Sigmoid colon (tissue), 7 donors: Measurements from ENCODE around the gene CRYBB1. TPM values are rescaled to one million over a fixed set of nuclear protein-coding genes. Genes with fewer than 3 reads are reported as not detected.

Experiments used
- DNase-seq: peaks from one replicate; pipeline ENCODE4 v3.0.0-alpha.2; 2019
- H3K27ac ChIP-seq, 4 donors: fragments of 200-600 bp; sonication (generic); one replicate each; pipeline ENCODE4 v1.5.1; 2016 to 2019; ENCODE audit warnings: mild to moderate bottlenecking in 1 of 4
- H3K27me3 ChIP-seq, 3 donors: fragments of 200-600 bp; sonication (generic); one replicate each; pipeline ENCODE4 v1.5.1; 2019; ENCODE audit warnings: mild to moderate bottlenecking in 1 of 3
- H3K36me3 ChIP-seq, 4 donors: fragments of 200-600 bp; sonication (generic); one replicate each; pipeline ENCODE4 v1.5.1; 2016 to 2019
- H3K4me1 ChIP-seq, 4 donors: fragments of 200-600 bp; sonication (generic); one replicate each; pipeline ENCODE4 v1.5.1; 2017 to 2019
- H3K4me3 ChIP-seq, 4 donors: fragments of 200-600 bp; sonication (generic); one replicate each; pipeline ENCODE4 v1.5.1; 2017 to 2019; ENCODE audit warnings: mild to moderate bottlenecking in 2 of 4, moderate library complexity in 1 of 4
- H3K9me3 ChIP-seq, 4 donors: fragments of 200-600 bp in 3 of 4; sonication (generic) in 3 of 4; one replicate each; pipeline versions ENCODE4 v1.5.1 to v1.6.1; 2013 to 2019
- EP300 ChIP-seq, 4 donors: sonication (generic); formaldehyde crosslinking; IDR thresholded peaks; one replicate each; pipeline ENCODE4 v1.6.1; 2017; ENCODE audit warnings: antibody characterized with exemption in 4 of 4
- POLR2A ChIP-seq, 2 donors: fragments of 450-650 bp; IDR thresholded peaks; one replicate each; pipeline ENCODE4 v1.6.1; 2016; ENCODE audit warnings: antibody characterized with exemption in 2 of 2, mild to moderate bottlenecking in 2 of 2, moderate library complexity in 2 of 2
- POLR2AphosphoS5 ChIP-seq, 4 donors: sonication (generic); formaldehyde crosslinking; IDR thresholded peaks; one replicate each; pipeline ENCODE4 v1.6.1; 2017; ENCODE audit warnings: antibody characterized with exemption in 4 of 4
- WGBS, 2 donors: extraction: QIAGEN DNeasy Blood & Tissue Kit; methylation state at CpG; one replicate each; pipeline ENCODE4 v1.1.7; 2013; 5-methylcytosine and 5-hydroxymethylcytosine counted together
- intact Hi-C: fragments of 100-400 bp; cut with DNase I; formaldehyde crosslinking; loops from one replicate; pipeline ENCODE4 v1.15.1; 2023
- polyA plus RNA-seq, 3 donors: library from polyadenylated mRNA; stranded (reverse); fragments of 200-250 nt; gene quantifications; one replicate each; pipeline ENCODE4 v1.2.3, GENCODE V29; 2013
- total RNA-seq, 4 donors: library from RNA; depleted of rRNA; stranded (reverse); fragments of >200 nt; gene quantifications; one replicate each; pipeline ENCODE4 v1.1.0, GENCODE V29; 2016
- TF ChIP-seq, protein P1 (sequence below), 4 experiments: fragments of 450-650 bp in 3 of 4; fragments of 200-600 bp in 1 of 4; IDR thresholded peaks; one replicate each; pipeline ENCODE4 v1.5.1; 2016 to 2019; ENCODE audit warnings: antibody characterized with exemption in 4 of 4, mild to moderate bottlenecking in 3 of 4, moderate library complexity in 2 of 4
- donor health status: healthy with polysubstance abuse.
- donor health status: Bipolar disorder and iron deficiency.
- donor health status: healthy.

The CRYBB1 gene
- total and polyA plus RNA-seq, 7 donors, result 0.47 to 3.0 (median 1.3) TPM; not detected in 3

DNA sequence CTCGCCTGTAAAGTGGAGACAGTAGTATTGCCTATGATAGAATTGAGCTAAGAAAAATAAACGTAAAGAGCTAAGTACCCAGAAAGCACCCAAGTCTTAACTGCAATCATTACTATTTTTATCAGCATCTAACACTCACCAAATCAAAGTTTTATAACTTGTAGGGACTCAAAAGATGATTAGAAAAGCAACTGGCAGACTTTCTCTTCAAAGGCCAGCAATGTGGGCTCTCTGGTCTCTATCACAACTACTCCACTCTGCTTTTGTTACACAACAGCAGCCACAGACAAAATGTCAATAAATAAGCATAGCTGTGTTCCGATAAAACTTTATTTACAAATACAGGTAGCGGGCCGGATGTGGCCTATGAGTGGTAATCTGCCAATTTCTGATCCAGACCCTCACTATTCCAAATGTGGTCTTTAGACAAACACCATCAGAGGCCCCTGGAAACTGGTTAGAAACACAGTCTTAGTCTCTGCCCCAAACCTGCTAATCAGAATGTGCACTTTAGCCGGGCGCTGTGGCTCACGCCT, 36.1 kb downstream of the CRYBB1 start:
- H3K4me3 ChIP-seq, result no peak overlapping the region
- H3K4me1 ChIP-seq, result peaks cover 0 to 5% (median 0%) of the 10 kb centered on the region in 4 donors
- no peak overlapping the region for H3K27ac ChIP-seq
- DNase-seq, result no peak
- H3K9me3 ChIP-seq, result no peaks in the 10 kb centered on the region
- H3K36me3 ChIP-seq, result no peaks in the 10 kb centered on the region
- H3K27me3 ChIP-seq, result no peaks in the 10 kb centered on the region
- TF ChIP-seq, protein P1, sequence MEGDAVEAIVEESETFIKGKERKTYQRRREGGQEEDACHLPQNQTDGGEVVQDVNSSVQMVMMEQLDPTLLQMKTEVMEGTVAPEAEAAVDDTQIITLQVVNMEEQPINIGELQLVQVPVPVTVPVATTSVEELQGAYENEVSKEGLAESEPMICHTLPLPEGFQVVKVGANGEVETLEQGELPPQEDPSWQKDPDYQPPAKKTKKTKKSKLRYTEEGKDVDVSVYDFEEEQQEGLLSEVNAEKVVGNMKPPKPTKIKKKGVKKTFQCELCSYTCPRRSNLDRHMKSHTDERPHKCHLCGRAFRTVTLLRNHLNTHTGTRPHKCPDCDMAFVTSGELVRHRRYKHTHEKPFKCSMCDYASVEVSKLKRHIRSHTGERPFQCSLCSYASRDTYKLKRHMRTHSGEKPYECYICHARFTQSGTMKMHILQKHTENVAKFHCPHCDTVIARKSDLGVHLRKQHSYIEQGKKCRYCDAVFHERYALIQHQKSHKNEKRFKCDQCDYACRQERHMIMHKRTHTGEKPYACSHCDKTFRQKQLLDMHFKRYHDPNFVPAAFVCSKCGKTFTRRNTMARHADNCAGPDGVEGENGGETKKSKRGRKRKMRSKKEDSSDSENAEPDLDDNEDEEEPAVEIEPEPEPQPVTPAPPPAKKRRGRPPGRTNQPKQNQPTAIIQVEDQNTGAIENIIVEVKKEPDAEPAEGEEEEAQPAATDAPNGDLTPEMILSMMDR (IDR thresholded peaks at IDR 0.05), result no peak
- TF ChIP-seq POLR2AphosphoS5 (IDR thresholded peaks at IDR 0.05) (no peak), POLR2A (IDR thresholded peaks at IDR 0.05) (no peak), EP300 (IDR thresholded peaks at IDR 0.05) (no peak)
- intact Hi-C loops, result no loop called here
- WGBS, 2 donors, result 97% methylated on average over 8 of the region's 8 CpGs

DNA sequence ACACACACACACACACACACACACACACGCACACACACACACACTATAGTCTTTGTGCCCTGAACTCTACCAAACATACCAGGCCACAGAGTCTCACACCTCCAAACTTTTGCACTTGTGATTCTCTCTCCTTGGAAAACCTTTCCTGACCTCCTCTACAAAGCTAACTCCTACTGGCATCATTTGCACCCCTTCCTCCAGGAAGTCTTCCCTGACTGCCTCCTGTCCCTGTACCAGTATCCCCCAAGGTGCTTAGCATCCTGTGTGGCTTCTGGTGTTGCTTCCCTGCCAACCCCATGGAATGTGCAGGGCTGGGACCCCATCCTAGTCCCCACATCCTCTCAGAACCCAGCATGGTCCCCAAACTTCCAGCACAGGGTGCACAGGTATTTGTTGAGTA, 36.8 kb downstream of the CRYBB1 start:
- no peaks in the 10 kb centered on the region for H3K27me3 ChIP-seq
- WGBS, 2 donors, result 78 to 80% methylated on average over 1 of the region's 1 CpG

DNA sequence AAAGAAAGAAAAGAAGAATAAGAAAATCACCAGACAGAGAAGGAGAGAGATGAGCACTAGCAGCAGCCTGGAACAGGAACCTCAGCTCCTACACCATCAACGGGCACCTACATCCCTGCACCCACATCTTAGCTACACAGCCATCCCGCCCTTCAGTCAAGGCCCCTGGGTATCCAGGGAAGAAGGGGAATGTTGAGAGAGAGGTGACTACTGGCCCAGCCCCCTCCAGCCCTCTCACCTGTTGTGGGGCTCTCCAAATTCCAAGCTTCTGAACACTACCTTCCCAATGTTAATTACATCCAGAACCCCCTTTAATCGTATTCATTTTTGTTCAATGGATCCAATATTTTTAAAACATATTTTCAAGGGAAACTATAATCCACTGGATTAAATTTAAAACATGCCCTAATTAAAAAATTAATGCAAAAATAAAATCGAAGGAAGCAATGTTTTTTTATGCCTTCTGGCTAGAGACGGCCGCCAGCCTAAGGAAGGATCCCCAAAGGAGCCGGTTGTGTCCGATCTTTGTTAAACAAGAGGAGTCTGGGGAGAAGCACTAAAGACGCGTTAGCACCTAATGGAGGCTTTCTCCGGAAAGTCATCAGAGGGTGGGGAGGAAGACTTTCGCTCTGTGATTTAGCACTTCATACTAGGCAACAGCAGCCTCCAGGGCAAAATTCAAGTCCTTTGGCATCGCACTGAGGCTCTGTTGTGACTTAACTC, 37.4 kb downstream of the CRYBB1 start:
- TF ChIP-seq POLR2AphosphoS5 (IDR thresholded peaks at IDR 0.05), result no peak
- no peak for TF ChIP-seq EP300 (IDR thresholded peaks at IDR 0.05)
- H3K9me3 ChIP-seq, result no peaks in the 10 kb centered on the region
- H3K4me1 ChIP-seq, result peaks cover 0 to 4% (median 0%) of the 10 kb centered on the region in 4 donors
- no peaks in the 10 kb centered on the region for H3K36me3 ChIP-seq
- no peak overlapping the region for H3K27ac ChIP-seq
- no peak for DNase-seq
- 89% methylated on average over 13 of the region's 13 CpGs for WGBS, 2 donors
- intact Hi-C loops, result no loop called here
- H3K27me3 ChIP-seq, result no peaks in the 10 kb centered on the region
- no peak overlapping the region for H3K4me3 ChIP-seq

More for the DNA sequence above, 36.8 kb downstream of the CRYBB1 start:
- H3K9me3 ChIP-seq, result no peaks in the 10 kb centered on the region
- H3K36me3 ChIP-seq, result no peaks in the 10 kb centered on the region
- H3K4me3 ChIP-seq, result no peak overlapping the region
- no peak overlapping the region for H3K27ac ChIP-seq
- TF ChIP-seq POLR2A (IDR thresholded peaks at IDR 0.05) (no peak), POLR2AphosphoS5 (IDR thresholded peaks at IDR 0.05) (no peak), EP300 (IDR thresholded peaks at IDR 0.05) (no peak)
- TF ChIP-seq, protein P1 (IDR thresholded peaks at IDR 0.05), result no peak
- intact Hi-C loops, result no loop called here
- peaks cover 0 to 5% (median 0%) of the 10 kb centered on the region in 4 donors for H3K4me1 ChIP-seq
- DNase-seq, result no peak

DNA sequence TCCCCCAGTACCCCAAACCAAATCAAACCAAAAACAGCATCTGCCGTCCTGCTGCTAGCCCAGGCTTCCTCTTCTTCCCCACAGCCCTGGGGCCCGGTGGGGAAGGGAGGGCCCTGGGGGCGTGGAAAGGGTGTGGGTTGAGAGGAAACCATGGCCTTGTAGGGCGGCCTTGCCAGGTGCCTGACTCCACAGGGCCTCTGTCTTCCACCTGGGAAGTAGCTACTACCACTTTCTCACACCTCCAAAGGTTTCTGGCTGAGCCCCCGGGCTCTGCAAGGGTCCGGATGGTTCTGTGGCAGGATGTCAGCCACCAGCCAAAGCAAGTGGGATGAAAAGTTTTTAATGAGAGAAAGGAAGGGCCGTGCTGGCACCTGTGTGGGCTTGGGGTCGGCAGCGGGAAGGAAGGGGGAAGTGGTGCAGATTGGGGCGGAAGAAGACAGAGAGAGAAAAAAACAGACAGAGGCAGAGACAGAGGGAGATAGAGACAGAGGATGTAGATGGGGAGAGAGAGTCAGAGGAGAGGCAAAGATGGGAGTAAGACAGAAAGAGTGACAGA, 38.4 kb downstream of the CRYBB1 start:
- no peak for DNase-seq
- no peak overlapping the region for H3K4me3 ChIP-seq
- intact Hi-C loops, result no loop called here
- H3K36me3 ChIP-seq, result no peaks in the 10 kb centered on the region
- no peak for TF ChIP-seq POLR2A (IDR thresholded peaks at IDR 0.05)
- TF ChIP-seq EP300 (IDR thresholded peaks at IDR 0.05), result no peak
- TF ChIP-seq, protein P1 (IDR thresholded peaks at IDR 0.05), result no peak
- TF ChIP-seq POLR2AphosphoS5 (IDR thresholded peaks at IDR 0.05), result no peak
- no peak overlapping the region for H3K27ac ChIP-seq
- no peaks in the 10 kb centered on the region for H3K27me3 ChIP-seq
- no peaks in the 10 kb centered on the region for H3K4me1 ChIP-seq
- WGBS, 2 donors, result 32 to 69% methylated on average over 10 of the region's 10 CpGs
- no peaks in the 10 kb centered on the region for H3K9me3 ChIP-seq

DNA sequence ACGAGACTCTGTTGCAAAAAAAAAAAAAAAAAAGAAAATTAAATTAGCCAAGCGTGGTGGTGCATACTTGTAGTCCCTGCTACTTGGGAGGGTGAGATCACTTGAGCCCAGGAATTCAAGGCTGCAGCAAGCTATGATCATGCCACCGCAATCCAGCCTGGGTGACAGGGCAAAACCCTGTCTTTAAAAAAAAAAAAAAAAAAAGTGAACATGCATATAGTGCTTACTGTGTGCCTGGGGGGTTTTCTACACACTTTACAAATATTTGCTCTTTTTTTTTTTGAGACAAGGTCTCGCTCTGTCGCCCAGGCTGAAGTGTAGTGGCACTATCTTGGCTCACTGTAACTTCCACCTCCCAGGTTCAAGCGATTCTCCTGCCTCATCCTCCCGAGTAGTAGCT, 40.7 kb downstream of the CRYBB1 start:
- DNase-seq, result no peak
- Histone ChIP-seq H3K27ac (no peak overlapping the region), H3K27me3 (no peaks in the 10 kb centered on the region), H3K9me3 (no peaks in the 10 kb centered on the region), H3K4me1 (peaks cover 0 to 5% (median 0%) of the 10 kb centered on the region in 4 donors), H3K4me3 (no peak overlapping the region), H3K36me3 (no peaks in the 10 kb centered on the region)
- intact Hi-C loops, result no loop called here
- whole genome bisulfite sequencing, 2 donors, result 92 to 96% methylated on average over 7 of the region's 7 CpGs
- TF ChIP-seq POLR2AphosphoS5 (IDR thresholded peaks at IDR 0.05) (no peak), EP300 (IDR thresholded peaks at IDR 0.05) (no peak), POLR2A (IDR thresholded peaks at IDR 0.05) (no peak)
- TF ChIP-seq, protein P1 (IDR thresholded peaks at IDR 0.05), result no peak
